SK-N-SH treated with all-trans-retinoic acid at 6 μM for 48 hours (cell line): ENCODE measurements around the gene TMEM134.
"Not testable (repeated sequence)": the region's sequence is repeated elsewhere in the genome, so short reads cannot be mapped to it uniquely, and the experiment has no call there.

Experiments
- ATAC-seq: fragments of 200-7000 bp; cut with Tn5 transposase; 3 replicates; pipeline ENCODE4 v1.9.1; 2020; ENCODE audit warnings: mild to moderate bottlenecking, moderate library complexity
- ARNTL ChIP-seq: fragments of 450-650 bp; formaldehyde crosslinking; IDR thresholded peaks from 2 replicates; pipeline ENCODE4 v1.5.0; 2020; ENCODE audit warnings: low read depth, mild to moderate bottlenecking, moderate library complexity, borderline replicate concordance
- BACH2 ChIP-seq: fragments of 250-450 bp; sonication (Bioruptor Pico); IDR thresholded peaks from 2 replicates; pipeline ENCODE4 v1.9.0; 2021; ENCODE audit warnings: mild to moderate bottlenecking, borderline replicate concordance
- CSDC2 ChIP-seq: fragments of 250-450 bp; sonication (Bioruptor Pico); IDR thresholded peaks from 2 replicates; pipeline ENCODE4 v1.5.0; 2020; ENCODE audit warnings: mild to moderate bottlenecking, moderate library complexity
- ESRRG ChIP-seq: fragments of 250-450 bp; sonication (Bioruptor Pico); IDR thresholded peaks from 2 replicates; pipeline ENCODE4 v1.6.1; 2021; ENCODE audit warnings: mild to moderate bottlenecking
- PPARA ChIP-seq: fragments of 250-450 bp; sonication (Bioruptor Pico); IDR thresholded peaks from 2 replicates; pipeline ENCODE4 v1.5.0; 2020; ENCODE audit warnings: mild to moderate bottlenecking, borderline replicate concordance
- RARB ChIP-seq: fragments of 250-450 bp; sonication (Bioruptor Pico); IDR thresholded peaks from 2 replicates; pipeline ENCODE4 v1.8.0; 2021; ENCODE audit warnings: mild to moderate bottlenecking, moderate library complexity
- SNAI2 ChIP-seq: fragments of 250-450 bp; sonication (Bioruptor Pico); IDR thresholded peaks from 2 replicates; pipeline ENCODE4 v1.5.0; 2020; ENCODE audit warnings: mild to moderate bottlenecking, moderate library complexity
- TCF4 ChIP-seq: fragments of 250-450 bp; sonication (Bioruptor Pico); IDR thresholded peaks from 2 replicates; pipeline ENCODE4 v1.8.0; 2021; ENCODE audit warnings: mild to moderate bottlenecking, moderate library complexity, borderline replicate concordance
- TOX ChIP-seq: fragments of 250-450 bp; sonication (Bioruptor Pico); IDR thresholded peaks from 2 replicates; pipeline ENCODE4 v1.8.0; 2021; ENCODE audit warnings: mild to moderate bottlenecking, moderate library complexity, borderline replicate concordance
- ZFP3 ChIP-seq: fragments of 250-450 bp; sonication (Bioruptor Pico); IDR thresholded peaks from 2 replicates; pipeline ENCODE4 v1.5.0; 2020; ENCODE audit warnings: mild to moderate bottlenecking, moderate library complexity
- ZNF70 ChIP-seq: fragments of 450-650 bp; formaldehyde crosslinking; IDR thresholded peaks from 2 replicates; pipeline ENCODE4 v1.5.0; 2020; ENCODE audit warnings: mild to moderate bottlenecking, moderate library complexity
- ZNF8 ChIP-seq: fragments of 450-650 bp; formaldehyde crosslinking; IDR thresholded peaks from 2 replicates; pipeline ENCODE4 v1.5.0; 2020; ENCODE audit warnings: mild to moderate bottlenecking, moderate library complexity
- TF ChIP-seq, protein P1 (sequence below): fragments of 250-450 bp; sonication (Bioruptor Pico); IDR thresholded peaks from 2 replicates; pipeline ENCODE4 v1.5.1; 2021; ENCODE audit warnings: mild to moderate bottlenecking, moderate library complexity
- TF ChIP-seq, protein P2 (sequence below): fragments of 250-450 bp; sonication (Bioruptor Pico); IDR thresholded peaks from 2 replicates; pipeline ENCODE4 v1.5.1; 2020; ENCODE audit warnings: low read depth, mild to moderate bottlenecking, moderate library complexity
- TF ChIP-seq, protein P3 (sequence below): fragments of 250-450 bp; sonication (Bioruptor Pico); IDR thresholded peaks from 2 replicates; pipeline ENCODE4 v1.8.0; 2020; ENCODE audit warnings: mild to moderate bottlenecking, moderate library complexity, borderline replicate concordance
- TF ChIP-seq, protein P4 (sequence below): fragments of 250-450 bp; sonication (Bioruptor Pico); IDR thresholded peaks from 2 replicates; pipeline ENCODE4 v1.8.0; 2021; ENCODE audit warnings: low read depth, mild to moderate bottlenecking, moderate library complexity, borderline replicate concordance
- TF ChIP-seq, protein P5 (sequence below): fragments of 250-450 bp; sonication (Bioruptor Pico); IDR thresholded peaks from 2 replicates; pipeline ENCODE4 v1.5.0; 2020; ENCODE audit warnings: mild to moderate bottlenecking, moderate library complexity

The TMEM134 gene

DNA sequence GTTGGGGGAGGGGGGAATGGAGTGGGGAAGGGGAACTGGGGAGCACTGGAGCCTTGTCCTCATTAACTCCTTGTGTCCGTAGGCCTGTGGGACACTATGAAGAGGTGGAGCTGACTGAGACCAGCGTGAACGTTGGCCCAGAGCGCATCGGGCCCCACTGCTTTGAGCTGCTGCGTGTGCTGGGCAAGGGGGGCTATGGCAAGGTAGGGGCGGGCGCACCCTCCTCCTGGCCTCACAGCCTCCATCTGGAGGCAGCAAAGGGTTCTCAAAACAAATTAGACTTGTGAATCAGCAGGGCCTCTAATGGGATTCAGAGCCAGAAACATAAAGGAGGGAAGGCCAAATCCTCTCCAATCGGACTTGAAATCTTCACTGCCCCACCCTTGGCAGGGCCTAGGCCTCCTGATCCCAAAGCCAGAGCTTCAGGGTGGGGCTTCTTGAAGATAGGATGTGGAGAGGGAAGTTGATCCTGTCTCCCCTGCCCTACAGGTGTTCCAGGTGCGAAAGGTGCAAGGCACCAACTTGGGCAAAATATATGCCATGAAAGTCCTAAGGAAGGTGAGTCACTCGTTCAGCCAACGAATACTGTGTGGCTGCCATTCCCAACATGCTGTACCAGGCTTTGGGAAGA is 39.9 kb downstream of the TMEM134 start:
- TF ChIP-seq BACH2 (CRISPR knock-in tag) (no peak), SNAI2 (CRISPR knock-in tag) (no peak), ESRRG (CRISPR knock-in tag) (no peak), PPARA (CRISPR knock-in tag) (no peak), ZNF70 (CRISPR knock-in tag) (no peak), CSDC2 (CRISPR knock-in tag) (no peak), ARNTL (CRISPR knock-in tag) (no peak), TOX (CRISPR knock-in tag) (no peak), ZFP3 (CRISPR knock-in tag) (no peak), TCF4 (CRISPR knock-in tag) (no peak), RARB (CRISPR knock-in tag) (no peak), ZNF8 (CRISPR knock-in tag) (no peak)
- TF ChIP-seq, protein P1, sequence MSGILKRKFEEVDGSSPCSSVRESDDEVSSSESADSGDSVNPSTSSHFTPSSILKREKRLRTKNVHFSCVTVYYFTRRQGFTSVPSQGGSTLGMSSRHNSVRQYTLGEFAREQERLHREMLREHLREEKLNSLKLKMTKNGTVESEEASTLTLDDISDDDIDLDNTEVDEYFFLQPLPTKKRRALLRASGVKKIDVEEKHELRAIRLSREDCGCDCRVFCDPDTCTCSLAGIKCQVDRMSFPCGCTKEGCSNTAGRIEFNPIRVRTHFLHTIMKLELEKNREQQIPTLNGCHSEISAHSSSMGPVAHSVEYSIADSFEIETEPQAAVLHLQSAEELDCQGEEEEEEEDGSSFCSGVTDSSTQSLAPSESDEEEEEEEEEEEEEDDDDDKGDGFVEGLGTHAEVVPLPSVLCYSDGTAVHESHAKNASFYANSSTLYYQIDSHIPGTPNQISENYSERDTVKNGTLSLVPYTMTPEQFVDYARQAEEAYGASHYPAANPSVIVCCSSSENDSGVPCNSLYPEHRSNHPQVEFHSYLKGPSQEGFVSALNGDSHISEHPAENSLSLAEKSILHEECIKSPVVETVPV (CRISPR knock-in tag), result no peak
- TF ChIP-seq, protein P2, sequence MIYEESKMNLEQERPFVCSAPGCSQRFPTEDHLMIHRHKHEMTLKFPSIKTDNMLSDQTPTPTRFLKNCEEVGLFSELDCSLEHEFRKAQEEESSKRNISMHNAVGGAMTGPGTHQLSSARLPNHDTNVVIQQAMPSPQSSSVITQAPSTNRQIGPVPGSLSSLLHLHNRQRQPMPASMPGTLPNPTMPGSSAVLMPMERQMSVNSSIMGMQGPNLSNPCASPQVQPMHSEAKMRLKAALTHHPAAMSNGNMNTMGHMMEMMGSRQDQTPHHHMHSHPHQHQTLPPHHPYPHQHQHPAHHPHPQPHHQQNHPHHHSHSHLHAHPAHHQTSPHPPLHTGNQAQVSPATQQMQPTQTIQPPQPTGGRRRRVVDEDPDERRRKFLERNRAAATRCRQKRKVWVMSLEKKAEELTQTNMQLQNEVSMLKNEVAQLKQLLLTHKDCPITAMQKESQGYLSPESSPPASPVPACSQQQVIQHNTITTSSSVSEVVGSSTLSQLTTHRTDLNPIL (CRISPR knock-in tag), result no peak
- TF ChIP-seq, protein P3, sequence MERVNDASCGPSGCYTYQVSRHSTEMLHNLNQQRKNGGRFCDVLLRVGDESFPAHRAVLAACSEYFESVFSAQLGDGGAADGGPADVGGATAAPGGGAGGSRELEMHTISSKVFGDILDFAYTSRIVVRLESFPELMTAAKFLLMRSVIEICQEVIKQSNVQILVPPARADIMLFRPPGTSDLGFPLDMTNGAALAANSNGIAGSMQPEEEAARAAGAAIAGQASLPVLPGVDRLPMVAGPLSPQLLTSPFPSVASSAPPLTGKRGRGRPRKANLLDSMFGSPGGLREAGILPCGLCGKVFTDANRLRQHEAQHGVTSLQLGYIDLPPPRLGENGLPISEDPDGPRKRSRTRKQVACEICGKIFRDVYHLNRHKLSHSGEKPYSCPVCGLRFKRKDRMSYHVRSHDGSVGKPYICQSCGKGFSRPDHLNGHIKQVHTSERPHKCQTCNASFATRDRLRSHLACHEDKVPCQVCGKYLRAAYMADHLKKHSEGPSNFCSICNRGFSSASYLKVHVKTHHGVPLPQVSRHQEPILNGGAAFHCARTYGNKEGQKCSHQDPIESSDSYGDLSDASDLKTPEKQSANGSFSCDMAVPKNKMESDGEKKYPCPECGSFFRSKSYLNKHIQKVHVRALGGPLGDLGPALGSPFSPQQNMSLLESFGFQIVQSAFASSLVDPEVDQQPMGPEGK (CRISPR knock-in tag), result no peak
- TF ChIP-seq, protein P4, sequence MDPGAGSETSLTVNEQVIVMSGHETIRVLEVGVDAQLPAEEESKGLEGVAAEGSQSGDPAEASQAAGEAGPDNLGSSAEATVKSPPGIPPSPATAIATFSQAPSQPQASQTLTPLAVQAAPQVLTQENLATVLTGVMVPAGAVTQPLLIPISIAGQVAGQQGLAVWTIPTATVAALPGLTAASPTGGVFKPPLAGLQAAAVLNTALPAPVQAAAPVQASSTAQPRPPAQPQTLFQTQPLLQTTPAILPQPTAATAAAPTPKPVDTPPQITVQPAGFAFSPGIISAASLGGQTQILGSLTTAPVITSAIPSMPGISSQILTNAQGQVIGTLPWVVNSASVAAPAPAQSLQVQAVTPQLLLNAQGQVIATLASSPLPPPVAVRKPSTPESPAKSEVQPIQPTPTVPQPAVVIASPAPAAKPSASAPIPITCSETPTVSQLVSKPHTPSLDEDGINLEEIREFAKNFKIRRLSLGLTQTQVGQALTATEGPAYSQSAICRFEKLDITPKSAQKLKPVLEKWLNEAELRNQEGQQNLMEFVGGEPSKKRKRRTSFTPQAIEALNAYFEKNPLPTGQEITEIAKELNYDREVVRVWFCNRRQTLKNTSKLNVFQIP (CRISPR knock-in tag), result no peak
- ATAC-seq, result no peak

DNA sequence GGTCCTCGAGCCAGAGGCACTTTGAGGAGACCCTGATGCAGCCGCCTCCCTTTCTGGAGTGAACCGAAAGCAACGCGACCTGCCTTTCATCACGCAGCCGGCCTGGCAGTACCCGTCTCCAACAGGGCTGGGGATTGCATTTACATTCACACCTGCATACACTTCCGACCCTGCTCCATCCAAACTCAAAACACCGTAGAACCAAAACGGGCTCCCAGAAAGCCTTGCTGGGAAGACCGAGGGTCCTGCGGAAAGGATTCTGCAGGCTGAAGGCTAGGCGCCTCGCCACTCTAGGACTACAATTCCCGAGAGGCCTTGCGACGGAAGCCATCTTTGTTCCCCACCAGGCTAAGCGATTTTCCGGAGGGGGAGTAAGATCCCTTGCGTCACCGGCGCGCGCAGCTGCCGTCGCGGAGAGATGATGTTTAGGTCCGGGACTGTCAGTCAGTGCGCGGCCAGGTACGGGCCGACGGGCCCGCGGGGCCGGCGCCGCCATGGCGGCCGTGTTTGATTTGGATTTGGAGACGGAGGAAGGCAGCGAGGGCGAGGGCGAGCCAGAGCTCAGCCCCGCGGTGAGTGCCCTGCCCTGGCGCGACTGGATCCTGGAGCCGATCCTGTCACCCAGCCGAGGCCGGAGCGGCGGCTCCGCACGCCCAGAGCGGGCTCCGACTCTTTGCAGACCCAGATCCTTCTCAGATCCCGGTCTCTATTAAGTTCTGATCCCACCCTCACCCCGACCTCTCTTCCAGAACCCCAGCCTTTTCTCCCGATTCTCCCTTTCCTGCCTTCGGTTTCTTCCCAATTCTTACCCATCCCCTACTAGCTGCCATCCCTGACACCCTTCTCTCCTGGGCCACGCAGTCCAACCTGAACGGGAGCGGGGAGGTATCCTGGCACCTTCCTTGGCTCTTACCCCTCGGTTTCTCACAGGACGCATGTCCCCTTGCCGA is 40.7 kb downstream of the TMEM134 start, which contains the start of gene RPS6KB2:
Gene RPS6KB2, plus strand, starts transcription at position 443 of the 950 bp plus-strand sequence. Its CDS starts 52 bp downstream, at position 495.
- TF ChIP-seq TCF4 (CRISPR knock-in tag) (no peak), ESRRG (CRISPR knock-in tag) (no peak), ARNTL (CRISPR knock-in tag) (no peak), ZNF8 (CRISPR knock-in tag) (no peak), TOX (CRISPR knock-in tag) (no peak), CSDC2 (CRISPR knock-in tag) (no peak)
- TF ChIP-seq, protein P1 (CRISPR knock-in tag), result no peak
- TF ChIP-seq, protein P5, sequence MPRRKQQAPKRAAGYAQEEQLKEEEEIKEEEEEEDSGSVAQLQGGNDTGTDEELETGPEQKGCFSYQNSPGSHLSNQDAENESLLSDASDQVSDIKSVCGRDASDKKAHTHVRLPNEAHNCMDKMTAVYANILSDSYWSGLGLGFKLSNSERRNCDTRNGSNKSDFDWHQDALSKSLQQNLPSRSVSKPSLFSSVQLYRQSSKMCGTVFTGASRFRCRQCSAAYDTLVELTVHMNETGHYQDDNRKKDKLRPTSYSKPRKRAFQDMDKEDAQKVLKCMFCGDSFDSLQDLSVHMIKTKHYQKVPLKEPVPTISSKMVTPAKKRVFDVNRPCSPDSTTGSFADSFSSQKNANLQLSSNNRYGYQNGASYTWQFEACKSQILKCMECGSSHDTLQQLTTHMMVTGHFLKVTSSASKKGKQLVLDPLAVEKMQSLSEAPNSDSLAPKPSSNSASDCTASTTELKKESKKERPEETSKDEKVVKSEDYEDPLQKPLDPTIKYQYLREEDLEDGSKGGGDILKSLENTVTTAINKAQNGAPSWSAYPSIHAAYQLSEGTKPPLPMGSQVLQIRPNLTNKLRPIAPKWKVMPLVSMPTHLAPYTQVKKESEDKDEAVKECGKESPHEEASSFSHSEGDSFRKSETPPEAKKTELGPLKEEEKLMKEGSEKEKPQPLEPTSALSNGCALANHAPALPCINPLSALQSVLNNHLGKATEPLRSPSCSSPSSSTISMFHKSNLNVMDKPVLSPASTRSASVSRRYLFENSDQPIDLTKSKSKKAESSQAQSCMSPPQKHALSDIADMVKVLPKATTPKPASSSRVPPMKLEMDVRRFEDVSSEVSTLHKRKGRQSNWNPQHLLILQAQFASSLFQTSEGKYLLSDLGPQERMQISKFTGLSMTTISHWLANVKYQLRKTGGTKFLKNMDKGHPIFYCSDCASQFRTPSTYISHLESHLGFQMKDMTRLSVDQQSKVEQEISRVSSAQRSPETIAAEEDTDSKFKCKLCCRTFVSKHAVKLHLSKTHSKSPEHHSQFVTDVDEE (CRISPR knock-in tag), result 0 out of 2 replicates have a peak, but pooled peaks have one; percentile 50
- ATAC-seq, result peak; percentile 93

DNA sequence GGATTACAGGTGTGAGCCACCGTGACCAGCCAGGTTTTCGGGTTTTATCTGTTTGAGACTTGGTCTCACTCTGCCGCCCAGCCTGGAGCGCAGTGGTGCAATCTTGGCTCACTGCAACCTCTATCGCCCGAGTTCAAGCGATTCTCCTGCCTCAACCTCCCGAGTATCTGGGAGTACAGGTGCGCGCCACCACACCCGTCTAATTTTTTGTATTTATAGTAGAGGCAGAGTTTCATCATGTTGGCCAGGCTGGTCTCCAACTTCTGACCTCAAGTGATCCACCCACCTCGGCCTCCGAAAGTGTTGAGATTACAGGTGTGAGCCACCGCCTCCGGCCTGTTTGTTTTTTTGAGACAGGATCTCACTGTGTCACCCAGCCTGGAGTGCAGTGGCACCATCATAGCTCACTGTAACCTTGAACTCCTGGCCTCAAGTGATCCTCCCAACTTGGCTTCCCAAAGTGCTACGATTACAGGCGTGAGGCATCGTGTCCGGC is 41.6 kb downstream of the TMEM134 start:
- ATAC-seq, result not testable (repeated sequence)
